NCI-H1694 treated with DMSO at 0.1 percent for 48 hours (cell line): ENCODE measurements around the gene TCERG1L.
"Not testable (repeated sequence)": the region's sequence is repeated elsewhere in the genome, so short reads cannot be mapped to it uniquely, and the experiment has no call there.

Source experiments
- DNase-seq: peaks from one replicate; lab custom pipeline; 2025; lab: John Stamatoyannopoulos, UW

Gene TCERG1L

GRCh38 chr10:131184503-131184902, 127.0 kb downstream of the TCERG1L start:
- DNase-seq: no peak

- no peak for DNase-seq
Observed at GRCh38 chr10:131183546-131184045, 127.9 kb downstream of the TCERG1L start.

GRCh38 chr10:131181456-131181855, 130.1 kb downstream of the TCERG1L start:
- DNase-seq: no peak

- DNase-seq: no peak
Observed at GRCh38 chr10:131180740-131181415, 130.6 kb downstream of the TCERG1L start.

GRCh38 chr10:131180086-131180485, 131.4 kb downstream of the TCERG1L start:
- DNase-seq: no peak

- DNase-seq: no peak
Observed at GRCh38 chr10:131179361-131179760, 132.2 kb downstream of the TCERG1L start.

GRCh38 chr10:131178521-131179331, 132.8 kb downstream of the TCERG1L start:
- no peak for DNase-seq

GRCh38 chr10:131177431-131178327, 133.8 kb downstream of the TCERG1L start:
- DNase-seq: no peak

- DNase-seq: no peak
Observed at GRCh38 chr10:131176907-131177306, 134.6 kb downstream of the TCERG1L start.

GRCh38 chr10:131176324-131176723, 135.2 kb downstream of the TCERG1L start:
- DNase-seq: not testable (repeated sequence)

GRCh38 chr10:131175891-131176290, 135.6 kb downstream of the TCERG1L start:
- DNase-seq: no peak

- no peak for DNase-seq
Observed at GRCh38 chr10:131174651-131175540, 136.6 kb downstream of the TCERG1L start.

GRCh38 chr10:131174211-131174565, 137.3 kb downstream of the TCERG1L start:
- DNase-seq: no peak

GRCh38 chr10:131173484-131174210, 137.9 kb downstream of the TCERG1L start:
- DNase-seq: no peak

GRCh38 chr10:131172433-131172832, 139.1 kb downstream of the TCERG1L start:
- no peak for DNase-seq

- DNase-seq: no peak
Observed at GRCh38 chr10:131169146-131169545, 142.4 kb downstream of the TCERG1L start.

GRCh38 chr10:131168238-131168875, 143.2 kb downstream of the TCERG1L start:
- DNase-seq: no peak

GRCh38 chr10:131167036-131167860, 144.3 kb downstream of the TCERG1L start:
- DNase-seq: no peak

GRCh38 chr10:131166486-131166885, 145.0 kb downstream of the TCERG1L start:
- peak; percentile 13 for DNase-seq
